ENCODE data around the gene RPA3.

GRCh38 chr7:7693881-7694280 lies 24.5 kb downstream of the RPA3 start:
- no peak for TF ChIP-seq POLR2A (IDR thresholded peaks at IDR 0.05)
- no peak for TF ChIP-seq EP300 (IDR thresholded peaks at IDR 0.05)
- TF ChIP-seq CTCF (IDR thresholded peaks at IDR 0.05), result no peak

All from stomach (tissue), 4 donors.